Measurements from ENCODE around the gene PDE11A. TPM values are rescaled to one million over a fixed set of nuclear protein-coding genes. Genes with fewer than 3 reads are reported as not detected.

The PDE11A gene
- total RNA-seq, 1 donor from 2014 or later: 25.6 TPM

DNA sequence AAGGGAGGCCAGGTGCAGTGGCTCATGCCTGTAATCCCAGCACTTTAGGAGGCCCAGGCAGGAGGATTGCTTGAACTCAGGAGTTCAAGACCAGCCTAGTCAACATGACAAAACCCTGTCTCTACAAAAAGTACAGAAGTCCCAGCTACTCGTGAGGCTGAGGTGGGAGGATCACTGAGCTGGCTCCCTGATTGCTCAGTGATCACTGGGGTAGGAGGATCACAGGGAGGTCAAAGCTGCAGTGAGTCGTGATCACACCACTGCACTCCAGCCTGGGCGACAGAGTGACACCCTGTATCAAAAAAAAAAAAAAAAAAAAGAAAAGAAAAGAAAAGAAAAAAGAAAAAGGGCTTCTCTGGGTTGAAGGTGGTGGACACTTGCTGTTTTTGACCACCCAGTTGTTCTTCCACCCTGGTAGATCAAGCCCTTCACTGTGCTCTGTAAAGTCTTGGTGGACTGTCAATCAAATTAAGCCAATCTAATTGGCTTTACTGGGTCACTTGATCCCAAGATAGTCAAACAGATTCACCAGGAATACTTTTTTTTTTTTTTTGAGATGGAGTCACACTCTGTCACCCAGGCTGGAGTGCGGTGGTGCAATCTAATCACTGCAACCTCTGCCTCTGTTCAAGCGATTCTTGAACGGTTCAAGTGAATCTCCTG lies 488.4 kb downstream of the PDE11A start:
- no peak for DNase-seq (ENCODE audit: low spot score in 2 of 2, unreplicated experiment in 2 of 2)
- Mint-ChIP-seq H3K4me1 (peaks cover 17% of the 10 kb centered on the region), H3K27ac (no peak overlapping the region), H3K9me3 (peaks cover 5% of the 10 kb centered on the region), H3K27me3 (ENCODE audit: low read depth) (no peaks in the 10 kb centered on the region), H3K36me3 (no peaks in the 10 kb centered on the region), H3K4me3 (no peak overlapping the region)
- no peak for TF ChIP-seq CTCF (IDR thresholded peaks at IDR 0.05; ENCODE audit: unreplicated experiment)

DNA sequence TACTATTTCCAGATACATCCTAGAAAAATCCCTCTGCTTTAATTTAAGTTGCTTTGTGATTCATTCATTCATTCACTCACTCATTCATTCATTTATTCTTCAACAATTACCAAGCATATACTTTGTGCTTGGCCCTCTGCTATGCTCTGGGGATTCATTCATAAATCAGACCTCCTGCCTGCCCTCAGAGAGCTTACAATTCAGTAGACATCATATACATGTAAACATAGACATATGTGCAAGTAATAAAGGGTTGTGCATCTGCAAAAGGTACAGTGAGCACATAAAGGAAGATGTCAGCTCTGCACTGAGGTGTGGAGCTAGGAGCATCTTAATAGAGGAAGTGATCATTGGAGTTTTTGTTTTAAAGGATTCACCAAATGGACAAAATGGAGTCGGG lies 490.6 kb downstream of the PDE11A start:
- no peak for TF ChIP-seq CTCF (IDR thresholded peaks at IDR 0.05; ENCODE audit: unreplicated experiment)
- DNase-seq (ENCODE audit: low spot score in 2 of 2, unreplicated experiment in 2 of 2): no peak
- Mint-ChIP-seq H3K27ac (no peak overlapping the region), H3K36me3 (no peaks in the 10 kb centered on the region), H3K27me3 (ENCODE audit: low read depth) (no peaks in the 10 kb centered on the region), H3K4me3 (no peak overlapping the region), H3K9me3 (peaks cover 10% of the 10 kb centered on the region), H3K4me1 (peaks cover 7% of the 10 kb centered on the region)

DNA sequence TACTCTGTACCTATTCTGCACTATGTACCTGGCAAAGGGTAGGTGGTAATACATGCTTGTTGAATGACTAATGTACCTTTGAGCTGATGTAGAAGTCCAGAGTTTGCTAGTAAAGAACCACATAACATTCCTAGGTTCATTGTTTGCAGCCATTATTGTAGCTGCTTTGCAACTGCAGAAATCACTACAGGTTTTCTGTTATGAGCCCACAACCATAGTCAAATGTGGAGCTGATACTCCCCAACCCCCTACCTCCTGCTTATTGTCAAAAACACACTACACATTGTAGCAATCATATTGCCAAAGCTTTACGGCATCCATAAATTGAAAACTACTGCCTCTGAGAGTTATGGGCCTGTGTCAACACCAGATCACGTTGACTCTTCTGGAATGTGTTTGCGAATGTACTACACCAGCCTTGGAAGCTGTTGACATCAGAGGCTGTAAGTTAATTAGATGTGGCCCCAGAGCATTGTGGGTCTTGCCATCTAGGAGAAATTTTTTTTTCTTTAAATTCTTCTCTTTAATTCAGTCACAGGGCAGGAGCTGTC lies 493.0 kb downstream of the PDE11A start:
- Mint-ChIP-seq H3K36me3 (no peaks in the 10 kb centered on the region), H3K4me1 (peaks cover 7% of the 10 kb centered on the region), H3K27me3 (ENCODE audit: low read depth) (no peaks in the 10 kb centered on the region), H3K9me3 (peaks cover 10% of the 10 kb centered on the region), H3K4me3 (no peak overlapping the region), H3K27ac (no peak overlapping the region)
- no peak for TF ChIP-seq CTCF (IDR thresholded peaks at IDR 0.05; ENCODE audit: unreplicated experiment)
- no peak for DNase-seq (ENCODE audit: low spot score in 2 of 2, unreplicated experiment in 2 of 2)

DNA sequence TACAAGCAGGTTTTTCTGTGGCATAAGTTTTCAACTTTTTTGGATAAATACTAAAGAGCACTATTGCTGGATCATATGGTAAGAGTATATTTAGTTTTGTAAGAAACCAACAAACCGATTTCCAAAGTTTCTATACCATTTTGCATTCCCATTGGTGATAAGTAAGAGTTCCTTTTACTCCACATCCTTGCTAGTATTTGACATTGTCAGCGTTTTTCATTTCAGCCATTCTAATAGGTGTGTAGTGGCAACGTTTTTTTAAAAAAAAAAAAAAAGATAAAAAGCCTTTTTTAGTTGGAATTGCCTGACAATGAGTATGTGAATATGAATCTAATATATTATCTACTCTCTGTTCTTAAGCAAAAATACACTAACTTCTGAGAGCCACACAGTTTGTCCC lies 494.1 kb downstream of the PDE11A start:
- DNase-seq (ENCODE audit: low spot score in 2 of 2, unreplicated experiment in 2 of 2): no peak
- Mint-ChIP-seq H3K9me3 (peaks cover 10% of the 10 kb centered on the region), H3K4me3 (no peak overlapping the region), H3K27ac (no peak overlapping the region), H3K27me3 (ENCODE audit: low read depth) (no peaks in the 10 kb centered on the region), H3K4me1 (peaks cover 7% of the 10 kb centered on the region), H3K36me3 (no peaks in the 10 kb centered on the region)
- no peak for TF ChIP-seq CTCF (IDR thresholded peaks at IDR 0.05; ENCODE audit: unreplicated experiment)

- peaks cover 15% of the 10 kb centered on the region for H3K4me1 Mint-ChIP-seq
- DNase-seq (ENCODE audit: low spot score in 2 of 2, unreplicated experiment in 2 of 2): no peak
- TF ChIP-seq CTCF (IDR thresholded peaks at IDR 0.05; ENCODE audit: unreplicated experiment): no peak
- no peaks in the 10 kb centered on the region for H3K27me3 Mint-ChIP-seq (ENCODE audit: low read depth)
- H3K27ac Mint-ChIP-seq: no peak overlapping the region
- H3K4me3 Mint-ChIP-seq: no peak overlapping the region
- peaks cover 8% of the 10 kb centered on the region for H3K9me3 Mint-ChIP-seq
- H3K36me3 Mint-ChIP-seq: no peaks in the 10 kb centered on the region
Measured at GRCh38 chr2:177577075-177577474, 495.5 kb downstream of the PDE11A start.
